Measurements from ENCODE around the gene KRT78.

The KRT78 gene

DNA sequence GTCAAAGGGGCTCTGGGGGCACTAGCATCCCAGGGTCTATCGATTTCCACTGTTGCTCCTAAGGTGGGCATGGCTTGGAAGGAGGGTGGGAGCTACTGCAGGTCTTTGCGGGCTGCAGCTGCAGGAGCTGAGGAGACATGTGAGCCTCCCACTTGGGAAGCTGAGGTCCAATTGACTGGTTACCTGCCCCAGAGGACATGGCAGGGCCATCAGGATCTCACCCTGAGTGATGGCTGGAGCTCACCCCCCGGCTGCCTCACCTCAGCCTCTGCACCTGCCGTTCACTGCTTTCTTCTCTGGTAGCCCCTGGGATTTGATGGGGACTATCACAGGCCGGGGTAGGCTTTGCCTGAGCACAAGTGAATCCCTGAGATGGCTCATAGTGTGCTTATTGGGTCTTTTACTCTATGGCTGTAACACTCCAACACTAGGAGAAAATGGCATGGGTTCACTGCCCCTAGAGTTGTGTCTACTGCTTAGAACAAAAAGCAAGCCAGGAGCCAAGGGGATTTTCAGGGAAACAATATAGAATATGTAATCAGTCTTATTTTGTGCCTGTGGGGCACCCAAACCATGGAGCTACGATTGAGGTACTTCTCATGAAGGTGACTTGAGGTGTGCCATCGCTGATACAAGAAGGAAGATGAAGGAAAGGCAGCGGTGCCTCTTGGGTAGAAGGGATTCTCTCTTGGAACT lies 31.6 kb downstream of the KRT78 start:
- Mint-ChIP-seq H3K9me3 (no peaks in the 10 kb centered on the region), H3K36me3 (ENCODE audit: low read depth) (no peaks in the 10 kb centered on the region), H3K27ac (no peak overlapping the region), H3K27me3 (ENCODE audit: low read depth) (no peaks in the 10 kb centered on the region), H3K4me1 (ENCODE audit: low read depth) (no peaks in the 10 kb centered on the region), H3K4me3 (no peak overlapping the region)

DNA sequence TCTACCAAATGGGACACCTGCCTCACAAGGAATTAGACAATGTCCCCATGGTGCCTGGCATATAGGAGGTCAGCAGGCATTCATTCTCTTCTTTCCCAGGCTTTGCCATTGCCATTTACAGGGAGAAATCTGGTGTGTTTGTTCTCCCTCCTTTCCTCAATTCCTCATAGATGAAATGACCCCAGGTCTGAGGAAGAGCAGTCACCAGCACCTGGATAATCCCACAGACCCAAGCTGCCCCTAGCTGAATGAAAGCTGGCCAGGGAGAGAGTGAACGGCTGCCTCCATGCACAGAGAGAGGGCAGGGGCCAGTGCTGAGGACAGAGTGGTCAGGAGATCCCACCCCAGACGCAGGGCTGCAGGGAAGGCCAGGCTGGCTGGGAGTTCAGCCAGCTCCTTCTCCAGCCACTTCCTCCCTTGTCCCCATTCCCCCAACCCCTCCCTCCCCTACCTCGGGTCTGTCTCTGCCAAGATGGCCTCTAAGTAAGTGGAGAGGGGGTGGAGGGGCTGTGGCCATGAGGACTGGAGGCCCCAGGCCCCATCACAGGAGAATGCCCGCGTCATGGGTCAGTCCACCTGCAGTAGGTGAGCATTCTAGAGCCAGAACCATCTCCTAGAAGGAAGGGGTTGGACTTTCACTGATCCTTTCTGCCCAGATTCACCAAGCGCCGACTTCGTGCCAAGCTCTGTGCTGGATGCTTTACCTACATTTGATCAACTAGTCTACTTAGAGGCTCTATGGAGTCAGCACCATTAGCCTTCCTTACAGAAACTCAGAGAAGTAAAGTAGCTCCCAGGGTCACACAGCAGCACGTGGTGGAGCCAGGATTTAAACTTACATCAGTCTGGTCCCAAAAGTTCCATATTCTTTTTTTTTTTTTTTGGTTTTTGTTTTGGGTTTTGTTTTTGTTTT lies 32.9 kb downstream of the KRT78 start:
- Mint-ChIP-seq H3K9me3 (no peaks in the 10 kb centered on the region), H3K27ac (no peak overlapping the region), H3K36me3 (ENCODE audit: low read depth) (no peaks in the 10 kb centered on the region), H3K4me3 (no peak overlapping the region), H3K27me3 (ENCODE audit: low read depth) (no peaks in the 10 kb centered on the region), H3K4me1 (ENCODE audit: low read depth) (no peaks in the 10 kb centered on the region)

DNA sequence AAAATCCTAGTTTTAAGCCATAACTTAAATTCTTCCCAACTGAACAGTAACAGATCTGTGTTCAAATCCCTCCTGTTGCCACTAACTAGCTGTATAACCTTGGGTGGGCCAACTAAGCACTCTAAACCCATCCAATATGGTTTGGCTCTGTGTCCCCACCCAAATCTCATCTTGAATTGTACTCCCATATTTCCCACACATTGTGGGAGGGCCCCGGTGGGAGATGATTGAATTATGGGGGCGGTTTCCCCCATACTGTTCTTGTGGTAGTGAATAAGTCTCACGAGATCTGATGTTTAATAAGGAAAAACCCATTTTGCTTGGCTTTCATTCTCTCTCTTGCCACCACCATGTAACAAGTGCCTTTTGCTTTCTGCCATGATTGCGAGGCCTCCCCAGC lies 33.6 kb downstream of the KRT78 start:
- no peak overlapping the region for H3K4me3 Mint-ChIP-seq
- no peak overlapping the region for H3K27ac Mint-ChIP-seq
- no peaks in the 10 kb centered on the region for H3K4me1 Mint-ChIP-seq (ENCODE audit: low read depth)
- no peaks in the 10 kb centered on the region for H3K36me3 Mint-ChIP-seq (ENCODE audit: low read depth)
- no peaks in the 10 kb centered on the region for H3K27me3 Mint-ChIP-seq (ENCODE audit: low read depth)
- H3K9me3 Mint-ChIP-seq = no peaks in the 10 kb centered on the region

DNA sequence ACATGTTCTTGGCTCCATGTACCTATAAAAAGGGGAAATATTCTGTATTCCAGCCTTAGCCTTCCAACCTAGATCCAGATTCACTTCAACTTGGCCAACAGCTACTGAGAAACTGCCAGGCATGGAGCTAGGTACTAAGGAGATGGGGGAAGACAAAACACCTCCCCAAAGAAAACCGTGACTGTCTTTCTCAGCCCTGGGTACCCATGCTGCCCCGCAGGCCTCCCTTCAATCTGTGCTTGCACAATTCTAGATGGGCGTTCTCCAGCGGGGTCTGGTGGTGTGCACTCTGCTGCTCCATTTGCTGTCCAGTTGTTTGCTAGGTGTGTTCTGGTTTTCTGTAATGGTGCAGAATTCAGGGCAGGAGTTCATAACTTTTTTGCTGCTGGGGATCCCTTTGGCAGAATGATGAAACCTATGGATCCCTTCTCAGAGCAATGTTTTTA lies 34.1 kb downstream of the KRT78 start:
- Mint-ChIP-seq H3K4me1 (ENCODE audit: low read depth) (no peaks in the 10 kb centered on the region), H3K36me3 (ENCODE audit: low read depth) (no peaks in the 10 kb centered on the region), H3K9me3 (no peaks in the 10 kb centered on the region), H3K27ac (no peak overlapping the region), H3K4me3 (no peak overlapping the region), H3K27me3 (ENCODE audit: low read depth) (no peaks in the 10 kb centered on the region)

DNA sequence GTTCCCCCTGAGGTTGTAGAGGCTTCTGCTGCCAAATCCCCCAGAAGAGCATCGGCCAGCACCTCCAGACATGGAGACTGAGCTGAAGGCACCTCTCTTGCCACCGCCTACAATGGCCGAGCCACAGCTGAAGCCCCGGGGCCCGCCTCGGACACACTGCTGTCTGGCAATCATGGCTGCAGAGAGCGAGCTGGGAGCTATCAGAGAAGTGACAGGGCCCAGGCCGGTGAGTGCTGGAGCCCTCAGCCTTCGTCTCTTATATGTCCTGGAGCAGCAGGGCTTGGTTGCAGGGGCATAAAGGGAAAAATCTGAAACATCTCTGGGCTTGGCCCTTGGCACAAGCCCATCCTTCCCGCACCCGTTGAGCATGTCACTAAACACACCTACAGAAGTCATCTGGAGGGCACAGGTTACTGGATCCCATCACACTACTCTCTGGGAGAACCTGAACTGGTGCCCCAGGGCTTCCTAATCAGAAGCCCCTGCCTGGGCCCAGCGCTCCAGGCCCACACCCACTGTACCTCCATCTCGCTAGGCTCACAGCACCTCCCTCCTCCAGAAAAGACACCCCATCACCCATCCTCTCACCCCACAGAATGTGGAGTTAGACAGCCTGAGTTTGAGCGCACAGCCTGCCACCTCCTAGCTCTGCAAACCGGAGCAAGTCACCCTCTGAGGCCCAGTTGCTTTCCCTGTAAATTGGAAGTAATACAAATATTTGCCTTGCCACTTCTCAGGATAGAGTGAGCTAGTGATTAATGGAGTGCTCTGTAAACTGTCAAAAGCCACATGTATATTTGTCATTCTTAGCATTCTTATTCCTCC lies 34.7 kb downstream of the KRT78 start, which contains the start of gene KRT4:
Gene KRT4 (minus strand): TSS at position 232 of the 825 bp plus-strand sequence. CDS start 58 bp downstream, at position 174.
- Mint-ChIP-seq H3K27me3 (ENCODE audit: low read depth) (peaks cover 2% of the 10 kb centered on the region), H3K9me3 (no peaks in the 10 kb centered on the region), H3K27ac (no peak within 1 kb of the TSS), H3K4me1 (ENCODE audit: low read depth) (no peaks in the 10 kb centered on the region), H3K36me3 (ENCODE audit: low read depth) (no peaks in the 10 kb centered on the region), H3K4me3 (no peak within 1 kb of the TSS)

DNA sequence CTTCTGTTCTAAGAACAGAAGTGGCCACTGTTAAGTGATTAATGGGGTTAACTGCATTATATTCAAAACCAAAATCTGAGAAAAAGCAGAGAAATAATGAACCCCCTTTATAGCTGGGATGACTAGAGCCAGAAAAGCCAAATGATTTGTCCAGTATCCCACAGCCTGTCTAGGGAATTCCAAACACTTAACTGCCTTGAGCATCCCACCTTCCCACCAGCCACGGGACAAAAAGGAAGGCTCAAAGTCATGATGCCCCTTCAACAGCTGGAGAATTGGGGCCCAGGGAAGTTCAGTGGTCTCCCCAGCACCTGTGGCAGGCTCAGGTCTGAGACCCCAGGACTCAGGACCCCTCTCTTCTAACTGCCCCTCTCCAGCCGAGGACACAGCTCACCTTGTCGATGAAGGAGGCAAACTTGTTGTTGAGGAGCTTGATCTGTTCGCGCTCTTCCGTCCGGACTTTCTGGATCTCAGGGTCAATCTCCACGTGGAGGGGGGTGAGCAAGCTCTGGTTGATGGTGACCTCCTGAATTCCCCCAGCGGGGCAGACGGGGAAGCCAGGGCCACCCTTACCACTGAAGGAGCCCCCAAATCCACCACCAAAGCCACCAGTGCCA lies 35.5 kb downstream of the KRT78 start:
- H3K27me3 Mint-ChIP-seq (ENCODE audit: low read depth) = peaks cover 7% of the 10 kb centered on the region
- no peaks in the 10 kb centered on the region for H3K4me1 Mint-ChIP-seq (ENCODE audit: low read depth)
- no peaks in the 10 kb centered on the region for H3K36me3 Mint-ChIP-seq (ENCODE audit: low read depth)
- no peak overlapping the region for H3K4me3 Mint-ChIP-seq
- no peaks in the 10 kb centered on the region for H3K9me3 Mint-ChIP-seq
- no peak overlapping the region for H3K27ac Mint-ChIP-seq

DNA sequence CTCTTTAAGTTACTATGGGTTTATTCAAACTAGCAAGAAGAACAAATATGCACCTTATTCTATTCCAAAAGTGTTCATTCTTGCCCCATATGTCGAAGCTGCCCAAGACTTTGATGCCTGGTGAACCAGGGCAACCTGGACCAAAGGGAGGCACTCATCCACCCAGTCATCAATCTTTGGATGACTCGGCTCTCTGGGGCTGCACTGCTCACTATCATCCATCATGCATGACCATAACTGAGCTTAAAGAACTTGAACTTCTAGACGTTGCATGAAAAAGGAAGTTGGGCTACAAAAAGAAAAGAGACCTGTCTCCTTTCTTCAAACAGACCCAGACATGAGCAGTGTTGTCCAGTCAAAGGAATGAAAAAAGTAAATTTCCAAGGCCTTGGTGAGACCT lies 36.0 kb downstream of the KRT78 start:
- no peaks in the 10 kb centered on the region for H3K4me1 Mint-ChIP-seq (ENCODE audit: low read depth)
- H3K9me3 Mint-ChIP-seq = no peaks in the 10 kb centered on the region
- H3K4me3 Mint-ChIP-seq = no peak overlapping the region
- H3K36me3 Mint-ChIP-seq (ENCODE audit: low read depth) = no peaks in the 10 kb centered on the region
- no peak overlapping the region for H3K27ac Mint-ChIP-seq
- peaks cover 7% of the 10 kb centered on the region for H3K27me3 Mint-ChIP-seq (ENCODE audit: low read depth)

DNA sequence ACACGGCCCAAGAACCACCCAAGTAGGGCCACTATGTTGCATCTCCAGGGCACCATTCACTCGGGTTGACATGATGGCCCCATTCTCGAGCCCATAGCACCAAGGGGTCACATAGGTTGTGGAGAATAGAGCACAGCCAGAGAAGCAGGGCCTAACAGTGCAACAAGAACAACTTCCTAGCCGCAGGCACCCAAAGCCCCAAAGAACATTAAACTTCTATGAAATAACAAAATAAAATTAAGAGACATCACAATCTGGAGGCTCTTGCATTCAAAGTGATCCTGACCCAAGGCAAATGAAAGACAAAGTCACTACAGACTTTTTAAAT lies 36.8 kb downstream of the KRT78 start:
- Mint-ChIP-seq H3K27ac (no peak overlapping the region), H3K36me3 (ENCODE audit: low read depth) (no peaks in the 10 kb centered on the region), H3K27me3 (ENCODE audit: low read depth) (peaks cover 7% of the 10 kb centered on the region), H3K9me3 (no peaks in the 10 kb centered on the region), H3K4me1 (ENCODE audit: low read depth) (no peaks in the 10 kb centered on the region), H3K4me3 (no peak overlapping the region)

DNA sequence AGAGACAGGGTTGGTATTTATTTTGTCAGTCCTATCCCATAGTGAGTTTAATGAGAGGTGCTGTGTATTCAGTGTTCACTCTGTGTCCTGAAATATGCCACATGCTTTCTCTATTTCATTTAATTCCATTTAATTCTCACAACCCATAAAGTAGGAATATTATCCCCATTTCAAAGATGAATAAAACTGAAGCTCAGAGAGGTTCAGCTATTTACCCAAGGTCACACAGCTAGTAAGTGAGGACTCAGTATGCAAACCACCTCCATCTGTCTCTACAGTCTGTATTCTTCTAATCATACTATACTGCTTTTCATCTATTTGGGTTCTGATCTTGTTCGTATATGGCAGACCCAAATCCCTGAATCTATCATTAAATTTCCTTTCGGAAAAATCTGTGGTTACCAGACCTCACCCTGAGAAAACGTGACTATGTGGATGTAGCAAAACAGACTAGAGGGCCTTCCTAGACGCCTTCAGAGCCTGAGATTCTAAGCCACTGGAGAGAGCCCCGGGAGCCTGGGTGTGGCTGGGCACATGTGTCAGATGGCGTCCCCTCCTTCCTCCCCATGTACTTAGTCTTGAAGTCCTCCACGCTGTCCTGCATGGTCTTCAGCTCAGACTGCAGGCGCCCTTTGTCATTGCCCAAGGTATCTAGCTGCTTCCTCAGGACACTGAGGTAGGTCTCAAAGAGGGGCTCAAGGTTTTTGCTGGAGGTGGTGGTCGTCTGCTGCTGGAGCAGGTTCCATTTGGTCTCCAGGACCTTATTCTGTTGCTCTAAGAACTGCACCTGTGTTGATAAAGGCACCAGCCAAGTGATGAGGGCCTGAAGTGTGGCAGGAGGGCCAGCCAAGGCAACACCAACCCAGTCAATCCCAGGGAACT lies 37.4 kb downstream of the KRT78 start:
- no peaks in the 10 kb centered on the region for H3K36me3 Mint-ChIP-seq (ENCODE audit: low read depth)
- no peak overlapping the region for H3K4me3 Mint-ChIP-seq
- no peaks in the 10 kb centered on the region for H3K4me1 Mint-ChIP-seq (ENCODE audit: low read depth)
- peaks cover 7% of the 10 kb centered on the region for H3K27me3 Mint-ChIP-seq (ENCODE audit: low read depth)
- H3K9me3 Mint-ChIP-seq = no peaks in the 10 kb centered on the region
- no peak overlapping the region for H3K27ac Mint-ChIP-seq

DNA sequence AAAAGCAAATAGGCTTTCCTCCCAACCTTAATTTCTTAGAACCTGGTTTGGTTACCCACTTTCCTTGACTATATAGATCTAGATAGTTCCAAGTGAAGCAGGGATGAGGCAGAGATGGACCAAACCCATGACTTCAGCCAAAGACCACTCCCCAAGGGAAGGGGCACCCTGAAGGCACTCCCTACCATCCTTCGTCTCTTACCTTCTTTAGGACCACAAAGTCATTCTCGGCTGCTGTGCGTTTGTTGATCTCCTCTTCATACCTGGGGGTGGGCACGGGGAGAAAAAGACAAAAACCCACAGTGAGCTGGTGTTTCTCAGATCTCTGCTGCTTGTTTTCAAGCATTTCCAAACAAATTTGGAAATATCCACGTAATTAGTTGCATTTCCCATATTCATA lies 38.2 kb downstream of the KRT78 start:
- Mint-ChIP-seq H3K27ac (no peak overlapping the region), H3K4me1 (ENCODE audit: low read depth) (no peaks in the 10 kb centered on the region), H3K9me3 (no peaks in the 10 kb centered on the region)

DNA sequence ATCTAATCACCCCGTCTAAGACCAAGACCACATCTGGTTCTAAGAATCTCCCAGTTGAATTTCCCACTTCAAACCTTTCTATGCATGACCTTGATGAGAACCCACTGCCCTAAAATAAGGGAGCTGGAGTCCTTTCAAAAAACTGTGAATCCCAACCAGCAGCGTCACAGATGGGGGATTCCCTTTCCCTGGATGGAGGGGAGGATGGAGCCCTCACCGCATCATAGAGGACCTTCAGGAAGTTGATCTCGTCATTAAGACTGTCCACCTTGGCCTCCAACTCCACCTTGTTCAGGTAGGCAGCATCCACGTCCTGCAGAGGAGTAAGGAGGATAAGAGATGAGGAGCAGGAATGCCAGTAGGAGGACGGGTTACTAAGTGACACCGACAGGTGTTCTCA lies 39.6 kb downstream of the KRT78 start:
- Mint-ChIP-seq H3K4me3 (no peak overlapping the region), H3K27me3 (ENCODE audit: low read depth) (peaks cover 7% of the 10 kb centered on the region), H3K27ac (no peak overlapping the region), H3K36me3 (ENCODE audit: low read depth) (no peaks in the 10 kb centered on the region), H3K9me3 (no peaks in the 10 kb centered on the region), H3K4me1 (ENCODE audit: low read depth) (no peaks in the 10 kb centered on the region)

More for the DNA sequence above, 38.2 kb downstream of the KRT78 start:
- no peak overlapping the region for H3K4me3 Mint-ChIP-seq
- H3K36me3 Mint-ChIP-seq (ENCODE audit: low read depth) = no peaks in the 10 kb centered on the region
- H3K27me3 Mint-ChIP-seq (ENCODE audit: low read depth) = peaks cover 7% of the 10 kb centered on the region

DNA sequence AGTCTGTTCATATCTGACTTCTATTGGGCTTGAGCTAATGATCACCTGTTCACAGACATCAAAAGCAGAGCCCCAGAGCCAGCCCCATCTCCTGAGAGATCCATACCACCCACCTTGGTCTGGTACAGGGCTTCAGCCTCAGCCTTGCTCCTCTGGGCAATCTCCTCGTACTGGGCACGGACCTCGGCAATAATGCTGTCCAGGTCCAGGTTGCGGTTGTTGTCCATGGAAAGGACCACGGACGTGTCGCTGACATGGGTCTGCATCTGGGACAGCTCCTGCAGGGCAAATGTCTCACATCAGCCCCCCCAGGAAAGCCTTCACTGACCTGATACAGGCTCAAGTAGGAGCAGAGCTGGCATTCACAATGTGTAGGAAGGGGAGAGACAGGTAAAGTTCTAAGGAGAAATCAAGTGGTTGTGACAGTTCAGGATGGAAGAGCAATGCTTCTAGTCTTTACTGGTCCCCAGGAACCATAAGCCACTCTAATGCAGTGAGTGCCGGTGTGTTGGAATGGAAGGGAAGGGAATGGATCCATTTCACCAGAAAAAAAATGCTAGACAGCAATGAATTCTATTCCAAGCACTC lies 40.1 kb downstream of the KRT78 start:
- Mint-ChIP-seq H3K27me3 (ENCODE audit: low read depth) (peaks cover 7% of the 10 kb centered on the region), H3K4me3 (no peak overlapping the region), H3K9me3 (no peaks in the 10 kb centered on the region)

More for the DNA sequence above, 40.1 kb downstream of the KRT78 start:
- H3K27ac Mint-ChIP-seq = no peak overlapping the region
- H3K36me3 Mint-ChIP-seq (ENCODE audit: low read depth) = no peaks in the 10 kb centered on the region
- H3K4me1 Mint-ChIP-seq (ENCODE audit: low read depth) = no peaks in the 10 kb centered on the region

All from T-helper 1 cell treated with Interleukin-12 subunit alpha and Interleukin-12 subunit beta and Interleukin-4 antibody, amounts not matched to agents 30 μg/mL and 1 μg/mL, for 36 hours (primary cell).